NAMALWA (cell line): ENCODE results near the gene IL1A.

ENCODE experiments used
- DNase-seq: peaks from one replicate; pipeline ENCODE4 v3.0.0-alpha.2; 2015; ENCODE audit warnings: low spot score

The IL1A gene

GRCh38 chr2:112762276-112762675 is 22.0 kb downstream of the IL1A start:
- no peak for DNase-seq

DNA sequence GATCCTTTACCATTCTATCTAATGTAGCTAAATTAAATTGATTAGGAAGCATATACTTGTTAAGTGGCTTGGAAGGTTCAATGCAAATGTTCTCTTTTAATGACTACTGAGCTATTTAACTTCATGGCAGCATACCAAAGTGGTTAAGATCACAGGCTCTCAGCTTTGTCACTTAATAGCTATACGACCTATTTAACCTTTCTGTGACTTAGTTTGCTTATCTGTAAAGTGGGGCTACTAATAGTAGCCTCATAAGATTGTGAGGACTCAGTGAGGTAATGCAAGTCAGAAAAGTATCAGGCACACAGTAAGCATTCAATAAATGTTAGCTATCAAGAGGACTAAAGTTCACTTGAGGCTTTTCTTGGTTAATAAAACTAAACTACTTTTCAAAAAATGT is 24.1 kb downstream of the IL1A start:
- DNase-seq, result no peak

DNA sequence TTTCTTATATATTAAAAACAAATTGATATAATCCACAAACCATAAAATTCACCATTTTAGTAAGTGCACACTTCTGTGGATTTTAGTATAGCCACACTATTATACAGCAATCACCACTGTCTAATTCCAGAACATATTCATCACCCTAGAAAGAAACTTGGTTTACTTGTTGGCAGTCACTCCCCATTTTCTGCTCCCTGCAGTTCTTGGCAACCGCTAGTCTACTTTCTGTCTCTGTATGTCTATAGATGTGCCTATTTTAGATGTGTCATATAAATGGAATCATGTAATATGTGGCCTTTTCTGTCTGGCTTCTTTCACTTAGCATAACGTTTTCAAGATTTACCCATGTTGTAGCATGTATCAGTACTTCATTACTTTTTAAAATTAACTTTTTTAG is 25.6 kb downstream of the IL1A start:
- no peak for DNase-seq

- no peak for DNase-seq
Observed at GRCh38 chr2:112757265-112757664, 27.0 kb downstream of the IL1A start.

DNA sequence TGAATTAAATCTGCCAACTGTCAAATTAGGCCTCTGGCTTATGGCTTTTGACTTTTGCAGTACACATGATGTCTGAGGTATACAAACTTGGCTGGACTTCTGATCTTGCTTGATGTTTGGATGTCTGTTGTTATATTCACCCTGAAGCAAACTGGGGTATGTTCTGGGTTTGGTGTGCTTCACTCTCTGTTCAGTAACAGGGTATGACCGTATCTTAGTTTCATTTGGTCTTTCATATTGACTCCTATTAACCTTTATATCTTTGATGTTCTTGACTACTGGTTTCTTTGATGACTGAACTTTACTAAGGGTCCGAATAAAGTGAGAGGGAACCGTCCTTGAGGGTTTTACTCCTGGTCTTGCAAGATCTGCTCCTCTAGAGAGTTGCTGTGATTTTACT is 28.1 kb downstream of the IL1A start:
- no peak for DNase-seq

GRCh38 chr2:112755444-112755843 is 28.8 kb downstream of the IL1A start:
- no peak for DNase-seq

- no peak for DNase-seq
Observed at GRCh38 chr2:112754564-112754963, 29.7 kb downstream of the IL1A start.

GRCh38 chr2:112752667-112753066 is 31.6 kb downstream of the IL1A start:
- DNase-seq, result no peak

- no peak for DNase-seq
Observed at GRCh38 chr2:112751451-112752197, 32.7 kb downstream of the IL1A start.

GRCh38 chr2:112750560-112750843 is 33.8 kb downstream of the IL1A start:
- DNase-seq, result no peak

GRCh38 chr2:112749755-112750559 is 34.3 kb downstream of the IL1A start:
- DNase-seq, result peak; percentile 83

GRCh38 chr2:112740527-112740926 is 43.8 kb downstream of the IL1A start:
- DNase-seq, result no peak

DNA sequence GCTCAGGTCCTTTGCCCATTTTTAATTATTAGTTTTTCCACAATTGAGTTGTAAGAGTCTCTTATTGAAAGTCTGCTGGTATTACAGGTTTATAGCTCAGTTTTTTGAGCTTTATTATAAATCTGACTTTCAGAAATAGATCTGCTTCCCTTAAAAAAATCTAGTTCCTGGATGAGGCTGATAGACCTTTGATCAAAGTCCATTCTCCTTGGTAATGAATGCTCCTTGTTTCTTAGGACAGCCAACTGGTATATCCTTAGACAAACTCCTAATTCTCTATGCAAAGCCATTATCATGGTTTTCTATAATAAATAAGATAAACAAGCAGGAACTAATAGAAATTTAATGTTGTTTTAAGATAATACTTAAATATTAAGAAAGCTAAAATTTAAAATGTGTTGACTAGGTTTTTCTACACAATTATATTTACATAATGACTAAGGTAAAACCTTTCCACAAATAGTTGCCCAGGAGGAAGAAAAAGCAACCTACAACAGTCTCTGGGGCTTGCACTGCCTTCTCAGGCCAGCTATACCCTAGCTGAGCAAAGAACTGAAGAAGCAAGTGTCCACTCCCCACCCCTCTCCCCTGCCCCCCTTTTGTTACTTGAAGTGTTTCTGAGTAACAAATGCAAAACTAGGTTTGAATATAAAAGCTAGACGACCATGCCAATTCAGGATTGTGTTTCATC is 46.6 kb downstream of the IL1A start:
- DNase-seq, result no peak

DNA sequence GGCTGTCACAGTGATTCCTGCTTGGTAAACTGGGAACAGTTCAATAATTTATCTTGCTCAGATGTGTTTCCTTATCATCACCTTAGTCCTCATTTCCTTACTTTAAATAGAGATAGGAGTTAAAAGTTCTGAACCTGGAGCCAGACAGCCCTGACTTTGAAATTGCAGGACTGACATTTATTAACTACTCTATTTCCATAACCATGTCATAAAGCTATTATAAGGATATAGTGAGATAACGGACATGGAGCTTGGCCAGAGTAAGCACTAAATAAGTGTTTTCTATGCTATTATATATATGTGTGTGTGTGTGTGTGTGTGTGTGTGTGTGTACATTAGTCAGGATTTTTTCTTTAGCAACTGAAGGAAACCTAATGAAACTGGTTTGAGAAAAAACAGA is 50.4 kb downstream of the IL1A start:
- no peak for DNase-seq

DNA sequence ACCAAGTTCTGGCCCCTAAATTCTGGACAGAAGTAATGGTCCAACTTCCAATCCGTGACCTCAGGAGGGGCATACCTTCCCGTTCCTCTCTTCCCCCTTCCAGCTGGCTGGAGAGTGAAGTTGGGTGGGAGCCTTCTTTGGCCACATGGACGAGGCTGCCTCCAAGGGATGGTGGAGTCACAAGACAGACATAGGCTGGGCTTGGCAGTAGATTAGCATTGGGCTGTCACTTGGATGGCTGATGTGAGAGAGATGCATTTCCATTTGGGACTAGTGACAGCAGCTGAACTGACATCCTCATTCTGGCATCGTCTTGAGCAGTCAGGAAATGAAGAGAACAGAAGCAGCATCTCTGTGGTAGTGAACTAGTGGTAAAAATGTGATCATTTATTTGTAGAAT is 50.8 kb downstream of the IL1A start:
- no peak for DNase-seq

GRCh38 chr2:112731479-112731878 is 52.8 kb downstream of the IL1A start:
- DNase-seq, result no peak

GRCh38 chr2:112730791-112731190 is 53.5 kb downstream of the IL1A start:
- DNase-seq, result no peak

GRCh38 chr2:112730216-112730615 is 54.1 kb downstream of the IL1A start:
- DNase-seq, result no peak

DNA sequence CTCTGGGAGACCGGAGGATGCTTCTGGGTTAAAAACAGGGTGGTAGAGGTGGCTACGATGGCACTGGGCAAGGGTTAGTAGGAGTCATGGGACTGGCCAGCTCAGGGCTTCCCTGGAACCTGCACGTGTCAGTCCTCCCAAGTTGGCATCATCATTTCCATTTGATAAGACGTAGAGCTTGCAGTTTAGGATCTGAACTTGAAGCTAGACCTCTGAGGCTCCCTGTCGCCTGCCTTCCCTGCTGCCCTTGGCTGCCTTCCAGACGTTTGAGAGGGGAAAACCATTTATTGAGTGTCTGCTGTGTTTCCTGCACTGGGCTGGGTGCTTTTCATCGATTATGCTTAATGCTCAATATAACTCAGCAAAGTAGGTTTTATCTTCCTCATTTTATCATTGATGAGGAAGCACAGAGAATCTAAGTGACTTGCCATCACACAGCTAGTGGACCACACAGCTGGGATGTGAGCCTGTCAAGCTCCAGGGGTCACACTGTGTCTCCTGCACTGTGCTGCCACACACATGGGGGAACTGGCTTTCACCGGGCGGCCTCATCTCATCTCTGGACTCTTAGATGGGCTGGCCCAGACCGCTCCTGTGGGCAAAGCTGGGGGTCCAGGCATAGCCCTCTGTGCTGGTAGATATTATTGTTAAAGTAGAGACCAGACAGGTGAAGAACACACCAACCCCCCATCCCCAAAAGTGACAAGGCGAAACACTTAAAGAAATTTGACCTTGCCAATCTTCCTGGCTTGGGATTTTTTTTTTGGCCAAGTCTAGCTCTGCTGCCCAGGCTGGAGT is 55.7 kb downstream of the IL1A start:
- DNase-seq, result no peak

- DNase-seq, result no peak
Observed at GRCh38 chr2:112728029-112728362, 56.3 kb downstream of the IL1A start.

- no peak for DNase-seq
Observed at GRCh38 chr2:112727276-112728028, 56.8 kb downstream of the IL1A start.
